Stimulated activated CD4-positive, alpha-beta T cell treated with anti-CD3 and anti-CD28 coated beads, TNF-alpha, amount 100 ng/mL, for 4 hours (primary cell): Measurements from ENCODE around the gene IQCK.
A peak's percentile ranks its signal among the peaks of the same experiment; 100 is the strongest.
"Not testable (repeated sequence)": the region's sequence is repeated elsewhere in the genome, so short reads cannot be mapped to it uniquely, and the experiment has no call there.

ENCODE experiments used
- DNase-seq, 3 experiments: peaks; one replicate each; pipeline ENCODE4 v3.0.0-alpha.2; 2020; ENCODE audit warnings: low read depth in 3 of 3

IQCK gene

GRCh38 chr16:19717741-19718623, at the start of gene IQCK, which contains the start of gene KNOP1:
TSS of gene IQCK (plus strand) at chr16:19718271. CDS start at chr16:19718307, 36 bp downstream.
TSS of gene KNOP1 (minus strand) at chr16:19718227. CDS start at chr16:19715035, 3,192 bp downstream.
- DNase-seq: peak; percentile 79 to 85 (median 84)

GRCh38 chr16:19672378-19672777, 45.7 kb upstream of the IQCK start:
- DNase-seq: no peak

GRCh38 chr16:19674485-19674884, 43.6 kb upstream of the IQCK start:
- DNase-seq: no peak

GRCh38 chr16:19677402-19677801, 40.7 kb upstream of the IQCK start:
- DNase-seq: no peak

GRCh38 chr16:19678804-19679203, 39.3 kb upstream of the IQCK start:
- DNase-seq: no peak

- not testable (repeated sequence) for DNase-seq
Measured at GRCh38 chr16:19679281-19679680, 38.8 kb upstream of the IQCK start.

- DNase-seq: no peak
Measured at GRCh38 chr16:19680881-19681340, 37.2 kb upstream of the IQCK start.

- no peak for DNase-seq
Measured at GRCh38 chr16:19681637-19682036, 36.4 kb upstream of the IQCK start.

GRCh38 chr16:19683453-19684236, 34.4 kb upstream of the IQCK start:
- DNase-seq: no peak

- DNase-seq: no peak
Measured at GRCh38 chr16:19685176-19685575, 32.9 kb upstream of the IQCK start.

GRCh38 chr16:19687279-19687678, 30.8 kb upstream of the IQCK start:
- no peak for DNase-seq

GRCh38 chr16:19688396-19689024, 29.6 kb upstream of the IQCK start:
- no peak for DNase-seq

GRCh38 chr16:19689342-19689741, 28.7 kb upstream of the IQCK start:
- no peak for DNase-seq

GRCh38 chr16:19690196-19690595, 27.9 kb upstream of the IQCK start:
- DNase-seq: no peak

- DNase-seq: no peak
Measured at GRCh38 chr16:19691161-19691711, 26.8 kb upstream of the IQCK start.

GRCh38 chr16:19694989-19695388, 23.1 kb upstream of the IQCK start:
- no peak for DNase-seq

GRCh38 chr16:19696328-19696727, 21.7 kb upstream of the IQCK start:
- peak in 2 of 3 experiments; percentile 12 to 57 for DNase-seq

GRCh38 chr16:19696961-19697360, 21.1 kb upstream of the IQCK start:
- no peak for DNase-seq

GRCh38 chr16:19697756-19698318, 20.2 kb upstream of the IQCK start:
- no peak for DNase-seq

- DNase-seq: no peak
Measured at GRCh38 chr16:19698480-19699465, 19.3 kb upstream of the IQCK start.
